K562 (cell line): Measurements from ENCODE around the gene OTOP3. TPM values are rescaled to one million over a fixed set of nuclear protein-coding genes. Genes with fewer than 3 reads are reported as not detected.

Source experiments
- ATF1 ChIP-seq, 2 experiments: fragments of 450-650 bp in 1 of 2; IDR thresholded peaks; 2 replicates each; pipeline ENCODE4 v1.6.1; 2016; ENCODE audit warnings: missing compliant biosample characterization in 1 of 2, missing genetic modification characterization in 1 of 2
- BCOR ChIP-seq: fragments of 450-650 bp; IDR thresholded peaks from 2 replicates; pipeline ENCODE4 v1.6.1; 2016
- BDP1 ChIP-seq: IDR thresholded peaks from 3 replicates; pipeline ENCODE4 v1.6.1; 2011; ENCODE audit not compliant: insufficient read length, insufficient read depth
- BRCA1 ChIP-seq, 2 experiments: fragments of 450-650 bp in 1 of 2; sonication (generic) in 1 of 2; formaldehyde crosslinking in 1 of 2; IDR thresholded peaks; 2 replicates each; pipeline versions ENCODE4 v1.5.0 to v1.6.1; 2017 to 2020; ENCODE audit warnings: mild to moderate bottlenecking in 1 of 2, missing genetic modification reagents in 1 of 2
- BRD4 ChIP-seq: fragments of 200-600 bp; sonication (generic); IDR thresholded peaks from 2 replicates; pipeline ENCODE4 v1.6.1; 2017; ENCODE audit warnings: inconsistent platforms
- BRD9 ChIP-seq: fragments of 450-650 bp; IDR thresholded peaks from 2 replicates; pipeline ENCODE4 v1.6.1; 2018; ENCODE audit warnings: low read depth; ENCODE audit not compliant: partially characterized antibody
- CBFB ChIP-seq: sonication (generic); formaldehyde crosslinking; IDR thresholded peaks from 2 replicates; pipeline ENCODE4 v1.4.0; 2020; ENCODE audit warnings: mild to moderate bottlenecking, missing genetic modification reagents
- ELF1 ChIP-seq: fragments of 200-800 bp; sonication (Bioruptor generic); IDR thresholded peaks from 2 replicates; pipeline ENCODE4 v1.6.1; 2016; ENCODE audit warnings: missing genetic modification characterization, missing compliant biosample characterization
- FOXK1 ChIP-seq: sonication (generic); formaldehyde crosslinking; IDR thresholded peaks from 2 replicates; pipeline ENCODE4 v1.8.0; 2022; ENCODE audit warnings: missing genetic modification reagents, mild to moderate bottlenecking, borderline replicate concordance
- HDAC2 ChIP-seq: fragments of 450-650 bp; IDR thresholded peaks from 2 replicates; pipeline ENCODE4 v1.6.1; 2016; ENCODE audit warnings: mild to moderate bottlenecking
- HNRNPL ChIP-seq: fragments of 200-400 bp; formaldehyde crosslinking; IDR thresholded peaks from 2 replicates; pipeline ENCODE4 v1.6.1; 2017; ENCODE audit warnings: low read depth, mild to moderate bottlenecking, low read length
- KLF16 ChIP-seq: IDR thresholded peaks from 2 replicates; pipeline ENCODE4 v1.6.1; 2016; ENCODE audit warnings: antibody characterized with exemption
- NFIC ChIP-seq: fragments of 450-650 bp; IDR thresholded peaks from 2 replicates; pipeline ENCODE4 v1.6.1; 2017; ENCODE audit warnings: mild to moderate bottlenecking, inconsistent platforms
- PCBP1 ChIP-seq: fragments of 200-400 bp; formaldehyde crosslinking; IDR thresholded peaks from 2 replicates; pipeline ENCODE4 v1.6.1; 2018; ENCODE audit warnings: mild to moderate bottlenecking, low read depth, low read length; ENCODE audit not compliant: poor library complexity, severe bottlenecking
- SIX5 ChIP-seq, 2 experiments: IDR thresholded peaks; 2 replicates each; pipeline ENCODE4 v1.6.1; 2011; ENCODE audit warnings: low read length in 2 of 2, borderline replicate concordance in 1 of 2, low read depth in 1 of 2, mild to moderate bottlenecking in 1 of 2, moderate library complexity in 1 of 2; ENCODE audit not compliant: insufficient read depth in 1 of 2
- STAT5A ChIP-seq: IDR thresholded peaks from 2 replicates; pipeline ENCODE4 v1.6.1; 2012; ENCODE audit warnings: low read length, inconsistent platforms, borderline replicate concordance
- TAF15 ChIP-seq: fragments of 200-400 bp; formaldehyde crosslinking; IDR thresholded peaks from 2 replicates; pipeline ENCODE4 v1.6.1; 2017; ENCODE audit warnings: mild to moderate bottlenecking, low read depth, low read length, moderate library complexity
- ZHX1 ChIP-seq: fragments of 150-350 bp; conservative IDR thresholded peaks from 2 replicates; pipeline ENCODE4 v1.6.1; 2014; ENCODE audit warnings: low read length
- ZNF146 ChIP-seq: IDR thresholded peaks from one replicate; pipeline ENCODE4 v1.6.1; 2018; ENCODE audit warnings: missing compliant biosample characterization; ENCODE audit not compliant: unreplicated experiment
- polyA plus RNA-seq, 8 experiments: library from polyadenylated mRNA; depleted of rRNA in 4 of 8; stranded (reverse) in 5 of 8; unstranded in 3 of 8; fragments of >200 nt; fragmentation: Nextera tagmentation in 2 of 8; fragmentation: Illumina TruSeq in 1 of 8; extraction: Ambion mirVana in 2 of 8; extraction: Trizol in 1 of 8; gene quantifications; 2 replicates each; pipeline versions ENCODE4 v1.2.1 to v1.2.3, GENCODE V29; 2011 to 2014; ENCODE audit warnings: inconsistent platforms in 1 of 8, missing spikeins in 1 of 8
- total RNA-seq, 7 experiments: library from RNA; depleted of rRNA in 6 of 7; stranded (reverse); fragments of >200 nt in 6 of 7; fragmentation: Illumina TruSeq in 2 of 7; extraction: Trizol in 2 of 7; gene quantifications; 2 replicates each; pipeline versions ENCODE4 v1.2.1 to v1.2.3, GENCODE V29; 2011 to 2021; ENCODE audit warnings: low replicate concordance in 1 of 7

Gene OTOP3
- total and polyA plus RNA-seq, 9 of the 15 experiments (the other 6 are each of a cell fraction or from before 2014, with no cell fraction given), result not detected

DNA sequence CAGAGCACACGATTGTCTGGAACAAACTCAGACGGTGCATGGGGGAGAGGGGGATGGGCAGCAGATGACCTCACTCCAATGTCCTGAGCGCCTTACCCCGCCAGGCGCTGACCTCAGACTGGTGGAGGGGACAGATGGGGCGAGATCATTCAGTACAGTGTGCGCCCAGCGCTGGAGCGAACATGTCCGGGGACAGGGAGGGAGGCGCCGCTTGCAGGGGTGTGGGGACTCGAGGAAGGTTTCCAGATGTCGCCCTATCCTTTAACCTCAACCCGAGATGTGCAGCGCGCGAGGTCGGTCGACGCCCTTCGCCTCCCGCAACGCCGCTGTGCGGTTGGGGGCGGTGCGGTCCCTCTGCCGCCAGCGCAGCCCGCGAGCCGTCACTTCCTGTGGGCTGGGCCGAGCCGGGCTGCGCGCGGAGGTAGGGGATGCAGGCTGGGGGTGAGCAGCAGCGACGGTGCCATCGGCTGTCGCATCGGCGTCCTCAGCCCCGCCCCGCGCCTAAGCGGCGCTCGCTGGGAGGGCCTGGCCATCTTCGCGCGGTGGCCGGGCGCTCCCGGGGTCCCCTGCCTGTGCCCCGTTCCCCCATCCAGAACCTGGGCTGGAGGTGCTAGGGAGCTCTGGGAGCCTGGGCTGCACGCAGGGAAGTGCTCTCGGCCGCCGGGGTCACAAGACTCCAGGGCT is 46.4 kb downstream of the OTOP3 start (continued):
- TF ChIP-seq HDAC2 (peak; percentile 76; the same call in 1 of the 2 replicates), BCOR (peak; percentile 54; the same call in 1 of the 2 replicates), BDP1 (no peak), HNRNPL (peak; percentile 90), CBFB (CRISPR knock-in tag) (peak; percentile 94), TAF15 (no peak), NFIC (peak; percentile 27), FOXK1 (CRISPR knock-in tag) (0 out of 2 replicates have a peak, but pooled peaks have one; percentile 35), ELF1 (peak; percentile 56; the same call in 1 of the 2 replicates), ATF1 (CRISPR knock-in tag; IDR thresholded peaks at IDR 0.05) (peak; percentile 47; the same call in 1 of the 2 replicates), ATF1 (tag; IDR thresholded peaks at IDR 0.05) (peak; percentile 94), PCBP1 (no peak), ZHX1 (no peak), BRD4 (0 out of 2 replicates have a peak, but pooled peaks have one; percentile 40), BRCA1 (IDR thresholded peaks at IDR 0.05) (no peak), BRCA1 (CRISPR knock-in tag; IDR thresholded peaks at IDR 0.05) (no peak), ZNF146 (CRISPR knock-in tag) (no peak), KLF16 (no peak), STAT5A (no peak), BRD9 (peak; percentile 45), SIX5 (IDR thresholded peaks at IDR 0.05; ENCODE audit: borderline replicate concordance in 1 of 2, insufficient read depth in 1 of 2, low read depth in 1 of 2, low read length in 2 of 2) (no peak)
